HG03097 (cell line): ENCODE data around the gene MRPL38.

Experiments
- ATAC-seq: cut with Tn5 transposase; IDR thresholded peaks from one replicate; pipeline ENCODE4 v1.9.1; 2021; ENCODE audit not compliant: unreplicated experiment, low FRiP score

The MRPL38 gene

GRCh38 chr17:75920045-75920560 is 15.4 kb upstream of the MRPL38 start:
- ATAC-seq: no peak

- ATAC-seq: no peak
Measured at GRCh38 chr17:75919611-75920010, 14.9 kb upstream of the MRPL38 start.

GRCh38 chr17:75917917-75918445 is 13.3 kb upstream of the MRPL38 start:
- ATAC-seq: no peak

GRCh38 chr17:75917141-75917916 is 12.6 kb upstream of the MRPL38 start:
- ATAC-seq: no peak

- no peak for ATAC-seq
Measured at GRCh38 chr17:75915268-75915667, 10.6 kb upstream of the MRPL38 start.

GRCh38 chr17:75914643-75915267 is 10.1 kb upstream of the MRPL38 start:
- no peak for ATAC-seq

DNA sequence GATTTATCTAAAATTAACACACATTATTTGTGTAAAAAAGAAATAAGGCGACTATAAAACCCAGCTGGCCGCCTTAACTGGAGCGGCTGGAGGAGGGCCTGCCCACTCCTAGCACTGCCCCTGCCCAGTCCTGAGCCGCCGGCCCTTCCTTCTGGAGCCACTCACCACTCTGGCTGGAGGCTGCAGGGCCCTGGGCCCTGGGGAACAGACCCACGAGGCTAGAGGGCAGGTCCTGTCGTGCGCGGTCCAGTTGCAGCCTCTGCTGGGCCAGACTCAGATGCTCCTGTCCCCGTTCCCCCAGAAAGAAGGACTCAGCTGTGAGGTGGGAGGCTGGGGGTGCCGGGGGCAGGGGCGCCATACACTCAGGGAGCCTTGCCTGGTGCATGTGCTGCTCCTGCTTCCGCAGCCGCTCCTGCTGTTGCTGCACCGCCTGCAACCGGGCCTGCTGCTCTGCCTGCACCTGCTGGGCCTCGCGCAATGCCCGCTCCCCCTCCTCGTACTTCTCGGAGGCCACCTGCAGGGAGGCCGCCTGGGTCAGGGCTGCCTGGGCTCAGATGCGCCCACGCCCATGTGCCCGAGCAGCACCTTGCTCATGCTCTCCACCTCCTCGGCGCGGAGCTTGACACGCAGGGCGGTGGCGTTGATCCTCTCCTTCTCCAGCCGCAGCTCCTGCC is 9.0 kb upstream of the MRPL38 start:
- ATAC-seq: no peak

DNA sequence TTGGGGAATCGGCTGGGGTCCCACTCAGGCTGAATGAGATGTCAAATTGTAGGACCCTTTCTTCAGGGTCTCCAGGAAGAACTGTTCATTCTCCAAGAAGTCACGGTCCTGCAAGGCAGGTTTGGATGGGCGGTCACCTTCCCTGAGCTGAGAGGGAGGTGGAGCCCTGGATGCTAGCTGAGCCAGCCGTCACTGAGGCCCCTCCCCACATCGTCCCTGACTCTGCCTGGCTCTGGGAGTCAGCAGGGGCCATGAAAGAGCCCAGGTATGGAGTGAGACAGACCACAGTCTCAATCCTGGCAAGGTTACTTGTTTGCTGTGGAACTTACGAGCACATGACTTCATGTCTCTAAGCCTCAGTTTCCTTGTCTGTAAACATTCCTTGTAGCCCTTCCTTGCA is 6.0 kb upstream of the MRPL38 start:
- ATAC-seq: no peak

DNA sequence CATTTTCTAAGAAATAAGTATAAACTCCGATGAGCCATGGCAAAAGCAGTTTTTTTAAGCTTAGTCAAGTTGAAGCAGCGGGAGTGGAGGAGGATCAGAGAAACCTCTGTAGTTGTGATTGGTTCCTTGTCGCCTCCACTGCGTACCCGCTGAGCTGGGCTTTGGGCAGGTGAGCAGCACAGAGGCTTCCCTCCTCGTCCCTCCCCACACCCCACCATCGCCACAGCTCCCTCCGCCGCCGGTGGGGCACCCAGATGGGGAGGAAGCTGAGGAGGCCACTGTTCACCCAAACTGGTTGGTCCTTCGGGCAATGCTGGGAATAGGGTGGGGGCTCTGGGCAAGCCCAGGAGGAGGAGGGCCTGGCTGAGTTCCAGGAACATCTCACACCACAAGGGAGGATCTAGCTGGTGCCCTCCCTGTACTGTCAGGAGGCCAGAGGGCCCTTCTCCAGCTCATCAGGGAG is 5.2 kb upstream of the MRPL38 start:
- ATAC-seq: no peak

GRCh38 chr17:75909051-75909811 is 4.5 kb upstream of the MRPL38 start:
- no peak for ATAC-seq

DNA sequence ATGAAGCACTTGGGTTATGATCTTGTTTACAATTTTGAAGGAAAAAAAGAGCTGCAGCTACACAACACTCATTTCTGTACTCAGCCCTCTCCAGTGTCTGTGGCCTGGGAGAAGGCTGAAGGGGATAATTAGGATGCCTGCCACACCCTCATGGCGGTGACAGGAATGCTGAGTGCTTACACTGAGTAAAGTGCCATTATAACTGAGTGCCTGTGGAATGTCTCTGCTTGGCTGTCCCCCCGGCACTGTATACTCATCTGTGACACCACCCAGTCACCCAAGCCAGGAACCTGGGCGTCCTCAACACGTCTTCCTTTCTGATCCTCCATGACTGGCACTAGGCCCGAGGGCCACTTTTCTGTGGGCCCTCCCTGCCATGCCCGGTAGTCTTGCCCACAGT is 3.5 kb upstream of the MRPL38 start:
- ATAC-seq: no peak

- no peak for ATAC-seq
Measured at GRCh38 chr17:75906143-75906884, 1.6 kb upstream of the MRPL38 start.

DNA sequence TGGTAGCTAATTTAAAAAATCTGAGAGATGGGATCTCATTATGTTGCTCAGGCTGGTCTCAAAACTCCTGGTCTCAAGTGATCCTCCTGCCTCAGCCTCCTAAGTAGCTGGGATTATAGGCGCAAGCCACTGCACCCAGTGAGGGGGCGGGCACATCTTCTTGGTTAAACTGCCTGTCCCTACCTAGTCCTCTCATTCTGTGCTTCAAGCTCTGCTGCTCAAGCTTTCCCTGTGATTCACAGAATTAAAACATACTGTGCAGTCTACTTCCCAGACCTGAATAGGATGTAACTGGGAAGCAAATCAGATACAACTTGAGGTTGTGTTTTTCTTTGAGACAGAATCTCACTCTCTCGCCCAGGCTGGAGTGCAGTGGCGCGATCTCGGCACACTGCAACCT is 2.3 kb downstream of the MRPL38 start:
- ATAC-seq: no peak

DNA sequence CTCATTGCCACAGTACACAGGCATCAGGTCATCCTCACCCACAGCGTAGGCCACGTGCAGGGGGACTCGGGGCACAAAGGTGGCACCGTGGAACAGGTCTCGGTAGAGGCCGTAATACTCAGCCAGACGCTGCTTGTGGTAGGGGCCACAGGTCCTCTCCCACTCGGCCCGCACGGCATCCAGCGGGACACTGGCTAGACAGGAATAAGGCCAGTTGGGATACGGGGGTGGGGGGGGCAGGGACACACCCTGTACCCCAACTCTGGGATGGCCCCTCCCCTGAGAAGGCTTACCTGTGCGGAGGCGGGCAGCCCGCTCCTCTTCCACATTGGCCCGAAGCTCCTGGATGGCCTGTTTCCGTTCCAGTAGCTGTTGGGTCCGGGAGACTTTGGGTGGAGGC is 3.0 kb downstream of the MRPL38 start:
- no peak for ATAC-seq

DNA sequence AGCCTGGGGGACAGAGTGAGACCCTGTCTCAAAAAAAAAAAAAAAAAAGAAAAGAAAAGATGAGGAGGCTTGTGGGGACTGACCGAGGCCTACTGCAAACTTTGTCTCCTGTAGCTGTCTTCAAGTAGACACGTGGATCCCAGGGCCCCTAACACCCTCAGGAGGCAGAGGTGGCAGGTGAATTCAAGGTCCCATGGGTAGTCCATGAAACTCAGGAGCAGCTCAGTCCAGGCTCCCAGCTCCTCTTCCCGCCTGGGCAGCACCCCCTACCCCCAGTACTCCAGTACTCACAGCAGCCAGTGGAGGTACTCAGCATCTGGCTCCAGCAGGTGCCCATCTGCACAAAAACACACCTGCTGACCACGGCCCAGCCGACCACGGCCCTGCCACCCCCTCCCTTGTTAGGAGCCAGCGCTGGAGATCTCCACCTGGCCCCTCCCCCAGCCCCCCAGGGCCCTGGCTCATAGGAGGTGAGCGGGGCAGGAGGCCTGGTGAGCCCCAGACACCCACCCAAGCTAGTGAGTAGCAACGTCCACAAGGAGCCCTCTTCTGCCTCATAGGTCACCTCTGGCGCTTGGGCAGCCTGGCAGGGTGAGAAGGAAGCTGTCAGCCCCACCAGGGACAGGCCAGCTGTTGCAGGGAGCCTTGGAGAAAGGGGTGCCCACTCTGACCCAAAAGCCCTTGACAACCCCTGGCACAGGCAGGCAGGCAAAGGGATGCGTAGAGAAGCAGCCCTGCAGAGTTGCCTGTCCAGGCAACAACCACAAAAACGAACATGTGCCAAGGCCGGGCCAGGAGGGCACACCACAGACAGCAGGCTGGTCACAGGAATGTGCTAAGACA is 3.8 kb downstream of the MRPL38 start:
- no peak for ATAC-seq

GRCh38 chr17:75899767-75900468 is 4.8 kb downstream of the MRPL38 start:
- no peak for ATAC-seq

- ATAC-seq: no peak
Measured at GRCh38 chr17:75899353-75899752, 5.3 kb downstream of the MRPL38 start.

DNA sequence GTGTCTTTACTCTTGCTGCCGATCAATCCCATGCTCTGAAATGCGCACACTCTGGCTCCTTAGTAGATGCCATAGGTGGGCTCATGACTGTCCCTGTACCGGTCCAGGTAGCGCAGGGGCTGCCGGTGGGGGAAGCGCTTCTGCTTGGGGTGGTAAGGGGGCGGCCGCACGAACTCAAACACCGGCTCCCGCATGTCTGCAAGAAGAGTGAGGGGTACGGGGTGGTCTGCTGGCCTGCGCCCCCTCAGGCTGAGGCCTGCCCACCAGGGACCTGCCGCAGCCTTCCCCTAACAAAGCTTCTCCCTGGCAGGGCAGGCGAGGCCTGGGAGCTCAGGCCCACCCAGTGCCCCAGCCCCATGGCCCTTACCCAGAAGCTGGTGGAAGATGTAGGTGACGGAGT is 5.9 kb downstream of the MRPL38 start:
- ATAC-seq: no peak
